Duodenal mucosa (tissue), 2 donors: Measurements from ENCODE around the gene UBE2QL1.

Source experiments
- H3K27ac ChIP-seq: one replicate; pipeline ENCODE4 v1.7.0; 2013; ENCODE audit warnings: low read depth, low read length
- H3K27me3 ChIP-seq, 2 donors: one replicate each; pipeline ENCODE4 v1.7.0; 2013; ENCODE audit warnings: low read length in 2 of 2, control low read depth in 1 of 2; ENCODE audit not compliant: insufficient read depth in 2 of 2, control insufficient read depth in 1 of 2
- H3K36me3 ChIP-seq, 2 donors: one replicate each; pipeline ENCODE4 v1.7.0; 2013; ENCODE audit warnings: low read length in 2 of 2, control low read depth in 1 of 2; ENCODE audit not compliant: insufficient read depth in 2 of 2, control insufficient read depth in 1 of 2
- H3K4me1 ChIP-seq, 2 donors: one replicate each; pipeline ENCODE4 v1.7.0; 2013; ENCODE audit warnings: low read length in 2 of 2, control low read depth in 1 of 2; ENCODE audit not compliant: insufficient read depth in 2 of 2, control insufficient read depth in 1 of 2
- H3K4me3 ChIP-seq, 2 donors: one replicate each; pipeline ENCODE4 v1.7.0; 2013; ENCODE audit warnings: low read length in 2 of 2, low read depth in 1 of 2
- H3K9ac ChIP-seq, 2 donors: one replicate each; pipeline ENCODE4 v1.7.0; 2013; ENCODE audit warnings: low read length in 2 of 2, low read depth in 1 of 2
- H3K9me3 ChIP-seq, 2 donors: one replicate each; pipeline ENCODE4 v1.7.0; 2013; ENCODE audit warnings: low read length in 2 of 2, control low read depth in 1 of 2; ENCODE audit not compliant: control insufficient read depth in 1 of 2

UBE2QL1 gene

GRCh38 chr5:6464441-6464840 lies 15.8 kb downstream of the UBE2QL1 start:
- Histone ChIP-seq H3K36me3 (no peaks in the 10 kb centered on the region), H3K27me3 (no peaks in the 10 kb centered on the region), H3K9ac (no peak overlapping the region), H3K4me3 (no peak overlapping the region), H3K4me1 (no peaks in the 10 kb centered on the region), H3K27ac (no peak overlapping the region), H3K9me3 (no peaks in the 10 kb centered on the region)

DNA sequence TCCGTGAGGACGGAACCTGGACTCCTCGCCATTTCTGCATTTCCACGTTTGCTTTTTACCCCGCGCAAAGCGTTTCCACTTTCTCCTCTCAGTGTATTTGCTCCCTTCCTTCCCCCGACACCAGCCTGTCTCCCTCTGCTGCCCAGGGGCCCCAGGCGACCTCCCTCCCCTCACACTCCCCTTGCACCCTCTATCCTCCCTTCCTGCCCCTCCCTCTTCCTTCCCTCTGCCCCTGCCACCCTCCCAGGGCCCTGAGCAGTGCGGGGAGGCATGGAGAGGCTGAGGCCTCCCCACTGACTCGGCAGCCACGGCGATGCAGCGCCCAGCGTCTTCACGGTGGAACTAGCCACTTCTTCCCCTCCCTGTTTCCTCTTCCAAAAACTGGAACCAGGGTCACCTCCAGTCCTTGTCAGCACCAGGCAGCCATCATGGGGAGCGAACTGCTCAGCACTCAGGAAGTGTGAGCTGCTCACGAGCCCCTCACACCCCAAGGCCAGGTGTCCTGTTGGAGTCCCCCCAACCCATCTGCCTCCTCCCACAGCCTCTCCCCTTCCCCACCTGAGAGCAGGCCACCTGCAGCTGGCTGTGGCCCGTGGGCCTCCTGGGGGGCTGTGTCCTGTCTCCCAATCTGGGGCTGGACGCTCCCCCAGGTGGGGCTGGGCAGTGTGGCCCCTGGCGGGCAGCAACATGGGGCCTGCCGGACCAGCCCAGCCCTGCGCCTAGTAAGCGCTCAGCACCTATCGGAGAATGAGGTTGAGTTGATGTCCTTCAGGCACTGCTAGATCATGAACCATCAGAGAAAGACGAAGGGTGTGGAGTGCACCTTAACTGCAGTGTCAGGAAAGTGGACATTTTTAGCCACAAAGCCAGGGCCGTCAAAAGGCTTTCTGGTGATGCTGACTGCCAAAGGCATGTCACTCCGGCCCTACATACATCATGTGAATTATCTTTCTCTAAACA lies 17.5 kb downstream of the UBE2QL1 start:
- H3K9me3 ChIP-seq, result no peaks in the 10 kb centered on the region
- no peaks in the 10 kb centered on the region for H3K36me3 ChIP-seq
- H3K4me3 ChIP-seq, result no peak overlapping the region
- no peak overlapping the region for H3K9ac ChIP-seq
- no peaks in the 10 kb centered on the region for H3K27me3 ChIP-seq
- no peaks in the 10 kb centered on the region for H3K4me1 ChIP-seq
- H3K27ac ChIP-seq, result no peak overlapping the region

GRCh38 chr5:6466975-6467567 lies 18.4 kb downstream of the UBE2QL1 start:
- H3K4me1 ChIP-seq, result no peaks in the 10 kb centered on the region
- no peaks in the 10 kb centered on the region for H3K9me3 ChIP-seq
- H3K27ac ChIP-seq, result no peak overlapping the region
- no peaks in the 10 kb centered on the region for H3K27me3 ChIP-seq
- H3K9ac ChIP-seq, result no peak overlapping the region
- no peak overlapping the region for H3K4me3 ChIP-seq
- H3K36me3 ChIP-seq, result no peaks in the 10 kb centered on the region

- Histone ChIP-seq H3K4me3 (no peak overlapping the region), H3K9me3 (no peaks in the 10 kb centered on the region), H3K36me3 (no peaks in the 10 kb centered on the region), H3K9ac (no peak overlapping the region), H3K4me1 (no peaks in the 10 kb centered on the region), H3K27me3 (no peaks in the 10 kb centered on the region), H3K27ac (no peak overlapping the region)
These were observed 18.9 kb downstream of the UBE2QL1 start for GRCh38 chr5:6467591-6467990.

GRCh38 chr5:6468104-6468503 lies 19.4 kb downstream of the UBE2QL1 start:
- H3K36me3 ChIP-seq, result no peaks in the 10 kb centered on the region
- no peaks in the 10 kb centered on the region for H3K9me3 ChIP-seq
- no peaks in the 10 kb centered on the region for H3K4me1 ChIP-seq
- H3K27me3 ChIP-seq, result no peaks in the 10 kb centered on the region
- no peak overlapping the region for H3K4me3 ChIP-seq
- H3K9ac ChIP-seq, result no peak overlapping the region
- no peak overlapping the region for H3K27ac ChIP-seq

- Histone ChIP-seq H3K4me1 (no peaks in the 10 kb centered on the region), H3K27me3 (no peaks in the 10 kb centered on the region)
These were observed 20.2 kb downstream of the UBE2QL1 start for GRCh38 chr5:6468870-6469269.

GRCh38 chr5:6469836-6470235 lies 21.2 kb downstream of the UBE2QL1 start:
- Histone ChIP-seq H3K4me3 (no peak overlapping the region), H3K9ac (no peak overlapping the region), H3K27me3 (no peaks in the 10 kb centered on the region), H3K36me3 (no peaks in the 10 kb centered on the region), H3K4me1 (no peaks in the 10 kb centered on the region), H3K27ac (no peak overlapping the region), H3K9me3 (no peaks in the 10 kb centered on the region)

More at GRCh38 chr5:6468870-6469269, 20.2 kb downstream of the UBE2QL1 start:
- Histone ChIP-seq H3K36me3 (no peaks in the 10 kb centered on the region), H3K27ac (no peak overlapping the region), H3K9ac (no peak overlapping the region), H3K4me3 (no peak overlapping the region), H3K9me3 (no peaks in the 10 kb centered on the region)

GRCh38 chr5:6470672-6471071 lies 22.0 kb downstream of the UBE2QL1 start:
- no peak overlapping the region for H3K27ac ChIP-seq

GRCh38 chr5:6471252-6471651 lies 22.6 kb downstream of the UBE2QL1 start:
- Histone ChIP-seq H3K36me3 (no peaks in the 10 kb centered on the region), H3K9me3 (no peaks in the 10 kb centered on the region), H3K27me3 (no peaks in the 10 kb centered on the region), H3K4me1 (no peaks in the 10 kb centered on the region), H3K4me3 (no peak overlapping the region), H3K9ac (no peak overlapping the region), H3K27ac (no peak overlapping the region)

More at GRCh38 chr5:6470672-6471071, 22.0 kb downstream of the UBE2QL1 start:
- H3K4me3 ChIP-seq, result no peak overlapping the region
- no peaks in the 10 kb centered on the region for H3K4me1 ChIP-seq
- no peaks in the 10 kb centered on the region for H3K36me3 ChIP-seq
- H3K27me3 ChIP-seq, result no peaks in the 10 kb centered on the region
- no peak overlapping the region for H3K9ac ChIP-seq
- no peaks in the 10 kb centered on the region for H3K9me3 ChIP-seq

- H3K36me3 ChIP-seq, result no peaks in the 10 kb centered on the region
- no peaks in the 10 kb centered on the region for H3K27me3 ChIP-seq
- H3K9me3 ChIP-seq, result no peaks in the 10 kb centered on the region
- H3K9ac ChIP-seq, result no peak overlapping the region
- no peak overlapping the region for H3K27ac ChIP-seq
- H3K4me3 ChIP-seq, result no peak overlapping the region
- H3K4me1 ChIP-seq, result no peaks in the 10 kb centered on the region
These were observed 24.1 kb downstream of the UBE2QL1 start for GRCh38 chr5:6472792-6473191.
